DOHH2 (cell line): ENCODE results near the gene SHLD1.

ENCODE experiments used
- H3F3A ChIP-seq: fragments of 200-600 bp; sonication (generic), shearing (Covaris generic); 2 replicates; pipeline ENCODE4 v1.6.0; 2016; ENCODE audit warnings: antibody characterized with exemption, mild to moderate bottlenecking; ENCODE audit not compliant: control insufficient read depth, insufficient read depth
- H3K27ac ChIP-seq: fragments of 200-600 bp; sonication (generic); 2 replicates; pipeline ENCODE4 v1.5.1; 2014; ENCODE audit warnings: low read depth, mild to moderate bottlenecking, low read length, moderate library complexity
- H3K27me3 ChIP-seq: fragments of 200-600 bp; sonication (generic); 2 replicates; pipeline ENCODE4 v1.6.1; 2014; ENCODE audit warnings: mild to moderate bottlenecking, low read length, mixed read lengths; ENCODE audit not compliant: control insufficient read depth
- H3K36me3 ChIP-seq: fragments of 200-600 bp; sonication (generic); 2 replicates; pipeline ENCODE4 v1.6.1; 2014; ENCODE audit warnings: mild to moderate bottlenecking, low read length, moderate library complexity, mixed read lengths; ENCODE audit not compliant: control insufficient read depth
- H3K4me1 ChIP-seq: fragments of 200-600 bp; sonication (generic); 2 replicates; pipeline ENCODE4 v1.6.1; 2014; ENCODE audit warnings: mild to moderate bottlenecking, low read length, mixed read lengths; ENCODE audit not compliant: control insufficient read depth
- H3K4me2 ChIP-seq: fragments of 200-600 bp; sonication (generic); 2 replicates; pipeline ENCODE4 v1.6.0; 2014; ENCODE audit warnings: mild to moderate bottlenecking, low read length, moderate library complexity
- H3K4me3 ChIP-seq: fragments of 200-600 bp; sonication (generic); 2 replicates; pipeline ENCODE4 v1.5.1; 2014; ENCODE audit warnings: mild to moderate bottlenecking, low read length, mixed read lengths
- H3K79me2 ChIP-seq: fragments of 200-600 bp; sonication (generic); 2 replicates; pipeline ENCODE4 v1.6.1; 2014; ENCODE audit warnings: mild to moderate bottlenecking, low read length, mixed read lengths; ENCODE audit not compliant: control insufficient read depth
- H3K9me2 ChIP-seq: fragments of 200-600 bp; sonication (generic); replicated peaks from 2 replicates; pipeline ENCODE4 v1.6.1; 2014; ENCODE audit warnings: mild to moderate bottlenecking, low read length, mixed read lengths; ENCODE audit not compliant: control insufficient read depth
- H3K9me3 ChIP-seq: fragments of 200-600 bp; sonication (generic); 2 replicates; pipeline ENCODE4 v1.6.1; 2014; ENCODE audit warnings: antibody characterized with exemption, low read length, mixed read lengths; ENCODE audit not compliant: control insufficient read depth, insufficient read depth
- H4K20me1 ChIP-seq: fragments of 200-600 bp; sonication (generic); 2 replicates; pipeline ENCODE4 v1.6.0; 2014; ENCODE audit warnings: low read depth, mild to moderate bottlenecking, antibody characterized with exemption, low read length, moderate library complexity; ENCODE audit not compliant: control insufficient read depth, insufficient read depth
- EZH2phosphoT487 ChIP-seq: fragments of 200-600 bp; sonication (generic); IDR thresholded peaks from 2 replicates; pipeline ENCODE4 v1.6.1; 2017; ENCODE audit warnings: borderline replicate concordance, mild to moderate bottlenecking, antibody characterized with exemption, low read length, moderate library complexity, mixed read lengths
- TF ChIP-seq, protein P1 (sequence below): fragments of 200-600 bp; sonication (generic); IDR thresholded peaks from one replicate; pipeline ENCODE4 v1.5.1; 2014; ENCODE audit warnings: antibody characterized with exemption, mild to moderate bottlenecking, low read depth, low read length; ENCODE audit not compliant: poor library complexity, severe bottlenecking

Gene SHLD1

DNA sequence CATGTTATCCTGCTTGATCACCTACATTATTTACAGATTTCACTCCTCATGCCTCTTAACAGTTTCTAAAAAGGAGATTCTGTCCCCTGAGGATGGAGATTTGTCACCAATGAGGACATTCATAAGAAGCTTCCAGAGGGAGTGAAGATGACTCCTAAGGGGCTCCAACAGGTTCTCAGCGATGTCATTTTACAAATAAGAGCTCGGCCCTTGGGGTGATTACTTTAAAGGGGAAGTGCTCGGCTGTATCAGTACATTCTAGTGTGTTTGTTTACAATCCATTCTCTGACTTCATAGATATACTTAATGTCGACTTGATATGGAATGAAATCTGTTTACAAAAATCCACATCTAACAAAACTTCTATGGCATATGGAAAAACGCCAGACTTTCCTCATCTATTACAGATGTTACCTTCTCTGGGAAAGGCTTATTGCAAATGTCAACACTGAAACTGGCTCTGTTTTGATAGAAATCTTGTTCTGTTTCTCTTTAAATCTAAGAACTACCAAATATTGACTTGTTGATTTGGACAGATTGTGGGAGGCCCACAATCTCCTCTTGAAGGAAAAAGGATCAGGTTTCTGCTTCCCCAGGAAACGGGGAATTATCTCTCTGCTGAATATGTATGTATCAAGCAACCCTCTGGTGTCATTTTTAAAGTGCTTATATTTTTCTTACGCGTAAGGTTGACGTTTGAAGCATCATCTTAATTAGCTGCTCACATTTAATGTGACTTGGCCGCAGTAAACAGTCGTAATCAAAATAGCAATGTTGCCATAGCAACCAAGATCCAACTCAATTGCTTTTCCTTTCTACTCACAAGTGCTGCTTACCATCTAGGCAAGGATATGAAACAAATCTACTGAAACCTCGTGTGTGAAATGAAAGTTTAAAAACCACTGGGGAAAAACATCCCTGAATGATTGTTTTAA, 95.7 kb downstream of the SHLD1 start:
- Histone ChIP-seq H3K4me3 (no peak overlapping the region), H3K9me2 (no peaks in the 10 kb centered on the region), H3K9me3 (no peaks in the 10 kb centered on the region), H3K36me3 (no peaks in the 10 kb centered on the region), H4K20me1 (no peaks in the 10 kb centered on the region), H3K27ac (no peak overlapping the region), H3K27me3 (no peaks in the 10 kb centered on the region), H3F3A (no peaks in the 10 kb centered on the region), H3K4me2 (no peak overlapping the region), H3K4me1 (no peaks in the 10 kb centered on the region), H3K79me2 (no peaks in the 10 kb centered on the region)
- TF ChIP-seq, protein P1, sequence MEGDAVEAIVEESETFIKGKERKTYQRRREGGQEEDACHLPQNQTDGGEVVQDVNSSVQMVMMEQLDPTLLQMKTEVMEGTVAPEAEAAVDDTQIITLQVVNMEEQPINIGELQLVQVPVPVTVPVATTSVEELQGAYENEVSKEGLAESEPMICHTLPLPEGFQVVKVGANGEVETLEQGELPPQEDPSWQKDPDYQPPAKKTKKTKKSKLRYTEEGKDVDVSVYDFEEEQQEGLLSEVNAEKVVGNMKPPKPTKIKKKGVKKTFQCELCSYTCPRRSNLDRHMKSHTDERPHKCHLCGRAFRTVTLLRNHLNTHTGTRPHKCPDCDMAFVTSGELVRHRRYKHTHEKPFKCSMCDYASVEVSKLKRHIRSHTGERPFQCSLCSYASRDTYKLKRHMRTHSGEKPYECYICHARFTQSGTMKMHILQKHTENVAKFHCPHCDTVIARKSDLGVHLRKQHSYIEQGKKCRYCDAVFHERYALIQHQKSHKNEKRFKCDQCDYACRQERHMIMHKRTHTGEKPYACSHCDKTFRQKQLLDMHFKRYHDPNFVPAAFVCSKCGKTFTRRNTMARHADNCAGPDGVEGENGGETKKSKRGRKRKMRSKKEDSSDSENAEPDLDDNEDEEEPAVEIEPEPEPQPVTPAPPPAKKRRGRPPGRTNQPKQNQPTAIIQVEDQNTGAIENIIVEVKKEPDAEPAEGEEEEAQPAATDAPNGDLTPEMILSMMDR, result no peak
- no peak for TF ChIP-seq EZH2phosphoT487

DNA sequence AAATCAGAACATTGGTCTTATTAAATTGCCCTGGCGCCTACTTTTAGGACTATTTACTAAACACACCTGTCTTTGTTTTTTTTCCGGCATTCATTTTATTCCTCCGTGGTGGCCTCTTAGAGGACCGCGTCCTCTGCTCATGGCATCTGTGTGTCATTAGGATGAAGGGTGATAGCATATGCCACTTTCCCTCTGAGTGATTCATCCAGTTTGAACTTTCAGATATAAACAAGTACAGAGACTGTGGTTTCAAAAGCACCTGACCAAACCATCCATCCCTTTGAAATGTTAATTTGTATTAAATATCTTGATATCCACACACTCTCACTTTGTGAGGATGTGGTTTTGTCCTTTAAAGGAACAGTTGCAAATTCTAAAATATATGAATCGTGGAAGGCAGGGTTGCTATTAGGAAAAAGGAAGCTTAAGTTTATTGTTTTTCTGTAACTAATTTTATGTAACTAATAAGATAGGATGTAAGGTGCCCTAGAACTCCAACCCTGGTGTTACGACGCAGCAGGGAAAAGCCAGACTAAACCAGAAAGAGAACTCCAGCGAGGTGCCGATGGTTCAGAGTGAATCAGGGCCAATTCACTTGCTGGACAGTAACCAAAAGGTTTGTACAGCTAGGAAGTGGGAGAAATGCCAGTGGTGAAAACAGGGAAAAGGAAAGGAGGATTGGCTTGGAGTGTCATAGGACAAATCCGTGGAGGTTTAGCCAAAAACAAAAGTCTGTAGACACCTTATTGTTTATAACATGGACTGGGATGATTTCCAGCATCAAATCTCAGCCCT, 98.7 kb downstream of the SHLD1 start:
- no peak overlapping the region for H3K27ac ChIP-seq
- no peak overlapping the region for H3K4me3 ChIP-seq
- H3F3A ChIP-seq, result no peaks in the 10 kb centered on the region
- TF ChIP-seq, protein P1, result no peak
- TF ChIP-seq EZH2phosphoT487, result no peak
- H3K4me1 ChIP-seq, result no peaks in the 10 kb centered on the region
- H3K36me3 ChIP-seq, result no peaks in the 10 kb centered on the region
- no peaks in the 10 kb centered on the region for H3K27me3 ChIP-seq
- no peaks in the 10 kb centered on the region for H3K9me2 ChIP-seq
- no peaks in the 10 kb centered on the region for H3K79me2 ChIP-seq
- H3K9me3 ChIP-seq, result no peaks in the 10 kb centered on the region
- H3K4me2 ChIP-seq, result no peak overlapping the region
- no peaks in the 10 kb centered on the region for H4K20me1 ChIP-seq

DNA sequence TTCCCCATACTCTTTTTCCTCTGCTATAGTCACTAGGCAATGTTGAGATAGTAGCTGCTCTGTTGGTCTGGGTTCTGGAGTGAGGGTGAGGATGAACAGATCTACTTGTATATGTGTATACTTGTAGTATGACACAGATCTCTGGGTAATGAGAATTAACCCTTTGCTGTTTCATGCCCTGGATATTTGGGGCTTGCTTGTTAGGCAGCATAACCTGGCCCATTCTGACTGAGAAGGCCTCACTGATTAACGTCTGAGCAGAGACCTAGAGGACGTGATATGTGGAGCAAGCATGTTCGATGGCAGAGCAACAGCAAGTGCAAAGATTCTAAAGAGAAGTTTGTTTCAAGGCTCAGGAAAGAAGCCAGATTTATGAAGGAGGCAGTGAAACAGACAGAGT, 105.7 kb downstream of the SHLD1 start:
- Histone ChIP-seq H3K79me2 (no peaks in the 10 kb centered on the region), H3K27ac (no peak overlapping the region), H3K27me3 (no peaks in the 10 kb centered on the region), H3K4me1 (no peaks in the 10 kb centered on the region), H3K36me3 (no peaks in the 10 kb centered on the region), H3K4me2 (no peak overlapping the region), H3K9me3 (no peaks in the 10 kb centered on the region), H3K4me3 (no peak overlapping the region), H3F3A (no peaks in the 10 kb centered on the region), H4K20me1 (no peaks in the 10 kb centered on the region), H3K9me2 (no peaks in the 10 kb centered on the region)
- TF ChIP-seq, protein P1, result no peak
- no peak for TF ChIP-seq EZH2phosphoT487
